HL-60 (cell line): ENCODE measurements around the gene MAPK10.

Experiments
- CTCF ChIP-seq: IDR thresholded peaks from one replicate; pipeline ENCODE4 v1.5.1; 2011; ENCODE audit warnings: low read length, control low read depth, inconsistent platforms; ENCODE audit not compliant: insufficient read depth
- SPI1 ChIP-seq: IDR thresholded peaks from 2 replicates; pipeline ENCODE4 v1.6.1; 2012; ENCODE audit warnings: low read depth, mild to moderate bottlenecking, borderline replicate concordance

GRCh38 chr4:86015412-86016350 lies 344.2 kb downstream of the MAPK10 start:
- TF ChIP-seq CTCF: no peak
- no peak for TF ChIP-seq SPI1
